Body of pancreas (tissue), 4 donors: ENCODE measurements around the gene VWA5A.

Experiments used
- POLR2A ChIP-seq, 3 donors: fragments of 450-650 bp; IDR thresholded peaks; one replicate each; pipeline ENCODE4 v1.6.1; 2016; ENCODE audit warnings: antibody characterized with exemption in 3 of 3, mild to moderate bottlenecking in 2 of 3
- TF ChIP-seq, protein P1 (sequence below), 7 experiments: fragments of 450-650 bp in 4 of 7; fragments of 200-600 bp in 3 of 7; sonication (generic) in 3 of 7; IDR thresholded peaks; one replicate each; pipeline ENCODE4 v1.5.1; 2016 to 2019; ENCODE audit warnings: antibody characterized with exemption in 7 of 7

GRCh38 chr11:124172599-124172998 lies 57.3 kb downstream of the VWA5A start:
- TF ChIP-seq, protein P1, sequence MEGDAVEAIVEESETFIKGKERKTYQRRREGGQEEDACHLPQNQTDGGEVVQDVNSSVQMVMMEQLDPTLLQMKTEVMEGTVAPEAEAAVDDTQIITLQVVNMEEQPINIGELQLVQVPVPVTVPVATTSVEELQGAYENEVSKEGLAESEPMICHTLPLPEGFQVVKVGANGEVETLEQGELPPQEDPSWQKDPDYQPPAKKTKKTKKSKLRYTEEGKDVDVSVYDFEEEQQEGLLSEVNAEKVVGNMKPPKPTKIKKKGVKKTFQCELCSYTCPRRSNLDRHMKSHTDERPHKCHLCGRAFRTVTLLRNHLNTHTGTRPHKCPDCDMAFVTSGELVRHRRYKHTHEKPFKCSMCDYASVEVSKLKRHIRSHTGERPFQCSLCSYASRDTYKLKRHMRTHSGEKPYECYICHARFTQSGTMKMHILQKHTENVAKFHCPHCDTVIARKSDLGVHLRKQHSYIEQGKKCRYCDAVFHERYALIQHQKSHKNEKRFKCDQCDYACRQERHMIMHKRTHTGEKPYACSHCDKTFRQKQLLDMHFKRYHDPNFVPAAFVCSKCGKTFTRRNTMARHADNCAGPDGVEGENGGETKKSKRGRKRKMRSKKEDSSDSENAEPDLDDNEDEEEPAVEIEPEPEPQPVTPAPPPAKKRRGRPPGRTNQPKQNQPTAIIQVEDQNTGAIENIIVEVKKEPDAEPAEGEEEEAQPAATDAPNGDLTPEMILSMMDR (IDR thresholded peaks at IDR 0.05), result no peak
- TF ChIP-seq POLR2A (IDR thresholded peaks at IDR 0.05), result no peak
